Endothelial cell of umbilical vein (primary cell): ENCODE measurements around the gene FJX1. TPM values are rescaled to one million over a fixed set of nuclear protein-coding genes. Genes with fewer than 3 reads are reported as not detected.
A peak's percentile ranks its signal among the peaks of the same experiment; 100 is the strongest.

Experiments
- BruUV-seq: library from RNA; stranded (reverse); fragments of 400-500 nt; replicated peaks from 2 replicates; lab custom pipeline; 2021; lab: Mats Ljungman, UMichigan
- CTCF ChIA-PET: fragments of 300-600, 350-600 bp; sonication (Branson Sonifier 250); formaldehyde crosslinking; loops from one replicate; lab custom pipeline; 2021; ENCODE audit warnings: antibody characterized with exemption, inconsistent platforms; lab: Charles Lee
- POLR2A ChIA-PET: fragments of 300-600, 350-600 bp; sonication (Branson Sonifier 250); formaldehyde crosslinking; loops from one replicate; lab custom pipeline; 2021; ENCODE audit warnings: antibody characterized with exemption, inconsistent platforms; lab: Charles Lee
- DNase-seq: peaks from one replicate; pipeline ENCODE4 v3.0.0-alpha.2; 2011; ENCODE audit warnings: low read depth, low spot score
- FAIRE-seq: peaks from 2 replicates; lab custom pipeline; 2011; peaks lifted over from hg19 to GRCh38; lab: Jason Lieb, UNC
- H2AFZ ChIP-seq: 2 replicates; pipeline ENCODE4 v1.6.0; 2012; ENCODE audit warnings: low read depth, low read length, control low read depth, inconsistent platforms
- H3K27ac ChIP-seq: 2 replicates; pipeline ENCODE4 v1.5.1; 2011; ENCODE audit warnings: low read depth, mild to moderate bottlenecking, control low read depth, low read length, moderate library complexity; ENCODE audit not compliant: insufficient read depth
- H3K27me3 ChIP-seq, 2 experiments: 2 replicates each; pipeline versions ENCODE4 v1.6.0 to v1.6.1; 2011; ENCODE audit warnings: low read length in 2 of 2, mixed read lengths in 1 of 2; ENCODE audit not compliant: control insufficient read depth in 2 of 2, insufficient read depth in 2 of 2
- H3K36me3 ChIP-seq, 2 experiments: 2 replicates in 1 of 2; 3 replicates in 1 of 2; pipeline ENCODE4 v1.5.1; 2011; ENCODE audit warnings: low read length in 2 of 2, mild to moderate bottlenecking in 1 of 2, moderate library complexity in 1 of 2; ENCODE audit not compliant: control insufficient read depth in 2 of 2, insufficient read depth in 2 of 2; ENCODE audit errors: extremely low read depth in 1 of 2
- H3K4me1 ChIP-seq: 3 replicates; pipeline ENCODE4 v1.5.1; 2011; ENCODE audit warnings: mild to moderate bottlenecking, low read length; ENCODE audit not compliant: control insufficient read depth, insufficient read depth; ENCODE audit errors: extremely low read depth
- H3K4me2 ChIP-seq: 2 replicates; pipeline ENCODE4 v1.6.1; 2011; ENCODE audit warnings: low read length, control low read depth, mixed read lengths; ENCODE audit not compliant: insufficient read depth
- H3K4me3 ChIP-seq, 3 experiments: fragments of 200-600 bp in 1 of 3; sonication (generic), shearing (Covaris generic) in 1 of 3; replicated peaks in 1 of 3; 2 replicates each; pipeline ENCODE4 v1.5.1; 2011 to 2016; ENCODE audit warnings: control low read depth in 3 of 3, low read length in 3 of 3, mild to moderate bottlenecking in 2 of 3, inconsistent platforms in 1 of 3, low read depth in 1 of 3, moderate library complexity in 1 of 3; ENCODE audit not compliant: insufficient read depth in 1 of 3
- H3K79me2 ChIP-seq: 2 replicates; pipeline ENCODE4 v1.6.0; 2012; ENCODE audit warnings: low read length, inconsistent platforms; ENCODE audit not compliant: control insufficient read depth, insufficient read depth
- H3K9ac ChIP-seq: replicated peaks from 2 replicates; pipeline ENCODE3; 2011; ENCODE audit warnings: low read length, control low read depth; ENCODE audit not compliant: insufficient read depth; ENCODE audit errors: extremely low read depth
- H3K9me1 ChIP-seq: replicated peaks from 3 replicates; pipeline ENCODE4 v1.6.0; 2011; ENCODE audit warnings: mild to moderate bottlenecking, low read length; ENCODE audit not compliant: control insufficient read depth, insufficient read depth; ENCODE audit errors: extremely low read depth
- H3K9me3 ChIP-seq: replicated peaks from 2 replicates; pipeline ENCODE4 v1.5.1; 2012; ENCODE audit warnings: low read length, inconsistent platforms; ENCODE audit not compliant: control insufficient read depth, insufficient read depth
- H4K20me1 ChIP-seq: replicated peaks from 2 replicates; pipeline ENCODE3; 2011; ENCODE audit warnings: mild to moderate bottlenecking, low read length; ENCODE audit not compliant: control insufficient read depth, insufficient read depth; ENCODE audit errors: extremely low read depth
- CTCF ChIP-seq, 2 donors: IDR thresholded peaks; 1 replicate in 1 of 2; 2 replicates in 1 of 2; pipeline ENCODE4 v1.5.1; 2011; ENCODE audit warnings: low read length in 2 of 2, mild to moderate bottlenecking in 2 of 2, moderate library complexity in 2 of 2, control low read depth in 1 of 2, inconsistent platforms in 1 of 2, low read depth in 1 of 2; ENCODE audit not compliant: insufficient read depth in 1 of 2; ENCODE audit errors: extremely low read depth in 1 of 2
- EZH2 ChIP-seq: IDR thresholded peaks from 2 replicates; pipeline ENCODE4 v1.6.1; 2012; ENCODE audit warnings: borderline replicate concordance, low read depth, mild to moderate bottlenecking, moderate library complexity, low read length, inconsistent platforms; ENCODE audit not compliant: severe bottlenecking
- FOS ChIP-seq: IDR thresholded peaks from 2 replicates; pipeline ENCODE4 v1.6.1; 2011; ENCODE audit warnings: mild to moderate bottlenecking, low read length, moderate library complexity, borderline replicate concordance; ENCODE audit not compliant: insufficient read depth
- GATA2 ChIP-seq: IDR thresholded peaks from 2 replicates; pipeline ENCODE4 v1.7.0; 2011; ENCODE audit warnings: low read depth, mild to moderate bottlenecking, moderate library complexity, mixed read lengths, low read length; ENCODE audit not compliant: insufficient read length, insufficient read depth
- JUN ChIP-seq: IDR thresholded peaks from 2 replicates; pipeline ENCODE4 v1.6.1; 2011; ENCODE audit warnings: borderline replicate concordance, low read depth; ENCODE audit not compliant: insufficient read length, insufficient read depth
- MAX ChIP-seq: IDR thresholded peaks from 2 replicates; pipeline ENCODE4 v1.6.1; 2011; ENCODE audit not compliant: insufficient read depth, insufficient read length
- MYC ChIP-seq: IDR thresholded peaks from one replicate; pipeline ENCODE4 v1.6.1; 2011; ENCODE audit warnings: mild to moderate bottlenecking, low read depth, low read length
- POLR2A ChIP-seq: IDR thresholded peaks from 2 replicates; pipeline ENCODE4 v1.6.1; 2012; ENCODE audit warnings: low read depth, mild to moderate bottlenecking, control low read depth, low read length
- POLR2AphosphoS5 ChIP-seq: IDR thresholded peaks from 2 replicates; pipeline ENCODE4 v1.6.1; 2012; ENCODE audit warnings: low read depth, mild to moderate bottlenecking, control low read depth, low read length, moderate library complexity; ENCODE audit not compliant: insufficient read depth
- dilution Hi-C: fragments of 300-500 bp; cut with MboI; formaldehyde crosslinking; loops from one replicate; pipeline ENCODE4 v1.15.0; 2019; ENCODE audit warnings: low sequenced_read_pairs; ENCODE audit not compliant: extremely low pct_ligation_motif_present
- intact Hi-C: fragments of 100-400 bp; cut with micrococcal nuclease; formaldehyde crosslinking; loops from one replicate; pipeline ENCODE4 v1.10.0; 2022
- polyA plus RNA-seq, 4 experiments: library from polyadenylated mRNA; depleted of rRNA in 3 of 4; stranded (reverse) in 3 of 4; unstranded in 1 of 4; fragments of >200 nt; gene quantifications; 2 replicates each; pipeline versions ENCODE4 v1.2.1 to v1.2.3, GENCODE V29; 2011 to 2012; ENCODE audit warnings: missing spikeins in 1 of 4
- total RNA-seq: library from RNA; stranded (reverse); gene quantifications from 2 replicates; pipeline ENCODE4 v1.2.3, GENCODE V29; 2021

Gene FJX1
- total and polyA plus RNA-seq, 2 donors (not counting 3 experiments of a cell fraction or from before 2014, with no cell fraction given): 9.2 to 26.6 TPM

GRCh38 chr11:35579557-35580396, 38.5 kb upstream of the FJX1 start:
- Histone ChIP-seq H3K9ac (no peak overlapping the region), H3K4me2 (no peak overlapping the region), H3K36me3 (no peaks in the 10 kb centered on the region), H3K4me1 (peaks cover 6% of the 10 kb centered on the region), H3K79me2 (no peaks in the 10 kb centered on the region), H3K4me3 (no peak overlapping the region), H3K27me3 (peaks cover 0 to 4% of the 10 kb centered on the region in 2 experiments), H3K27ac (no peak overlapping the region), H3K9me1 (no peaks in the 10 kb centered on the region), H4K20me1 (no peaks in the 10 kb centered on the region), H2AFZ (no peak overlapping the region), H3K9me3 (no peaks in the 10 kb centered on the region)
- BruUV-seq: no TSS peak
- FAIRE-seq: no peak
- dilution Hi-C loops (no loop called here), intact Hi-C loops (no loop called here)
- TF ChIP-seq MAX (no peak), FOS (peak; percentile 51), MYC (no peak)
- POLR2A ChIA-PET: no interaction called here
- no peak for DNase-seq
- CTCF ChIA-PET: no interaction called here

GRCh38 chr11:35580397-35580781, 37.9 kb upstream of the FJX1 start:
- TF ChIP-seq EZH2: no peak
- no peak for TF ChIP-seq CTCF (IDR thresholded peaks at IDR 0.05; ENCODE audit: extremely low read depth in 1 of 2, insufficient read depth in 1 of 2, low read depth in 1 of 2, low read length in 2 of 2)
- TF ChIP-seq POLR2AphosphoS5: no peak
- TF ChIP-seq MAX: no peak
- no peak for TF ChIP-seq JUN
- TF ChIP-seq GATA2: no peak
- TF ChIP-seq MYC: no peak
- no peak for TF ChIP-seq POLR2A
- TF ChIP-seq FOS: no peak
- Histone ChIP-seq H3K9ac (no peak overlapping the region), H3K36me3 (no peaks in the 10 kb centered on the region), H3K4me1 (peaks cover 6% of the 10 kb centered on the region), H3K9me1 (no peaks in the 10 kb centered on the region), H3K9me3 (no peaks in the 10 kb centered on the region), H4K20me1 (no peaks in the 10 kb centered on the region), H3K27ac (no peak overlapping the region), H3K79me2 (no peaks in the 10 kb centered on the region), H3K4me2 (no peak overlapping the region), H2AFZ (no peak overlapping the region), H3K27me3 (peaks cover 3 to 4% of the 10 kb centered on the region in 2 experiments), H3K4me3 (no peak overlapping the region)
- ChIA-PET CTCF (no interaction called here), POLR2A (no interaction called here)
- no TSS peak for BruUV-seq
- DNase-seq (no peak), FAIRE-seq (no peak)
- intact Hi-C loops: no loop called here
- dilution Hi-C loops: no loop called here
